CD4-positive, alpha-beta T cell (primary cell): ENCODE measurements around the gene AMFR. TPM values are rescaled to one million over a fixed set of nuclear protein-coding genes. Genes with fewer than 3 reads are reported as not detected.

Experiments used
- ATAC-seq: fragments of 200-7000 bp; cut with Tn5 transposase; one replicate; pipeline ENCODE4 v1.10.0; 2022; ENCODE audit warnings: mild to moderate bottlenecking; ENCODE audit not compliant: poor library complexity
- CTCF ChIA-PET: fragments of 350-600 bp; sonication (Branson Sonifier 250); formaldehyde crosslinking; loops from one replicate; lab custom pipeline; 2021; ENCODE audit warnings: antibody characterized with exemption, inconsistent platforms; lab: Charles Lee
- POLR2A ChIA-PET: fragments of 350-600 bp; sonication (Branson Sonifier 250); formaldehyde crosslinking; loops from one replicate; lab custom pipeline; 2021; ENCODE audit warnings: antibody characterized with exemption, inconsistent platforms; lab: Charles Lee
- DNase-seq, 14 experiments: peaks; one replicate each; pipeline ENCODE4 v3.0.0-alpha.2; 2013 to 2020; ENCODE audit warnings: mixed read lengths in 2 of 14
- H3K27ac ChIP-seq, 2 donors: one replicate each; pipeline versions ENCODE4 v1.5.1 to v1.7.0; 2013; ENCODE audit warnings: low read length in 2 of 2, low read depth in 1 of 2, mild to moderate bottlenecking in 1 of 2
- H3K27me3 ChIP-seq, 2 experiments: 1 replicate in 1 of 2; 2 replicates in 1 of 2; pipeline versions ENCODE4 v1.6.1 to v1.7.0; 2013; ENCODE audit warnings: low read length in 2 of 2, control low read depth in 1 of 2, mild to moderate bottlenecking in 1 of 2, moderate library complexity in 1 of 2; ENCODE audit not compliant: insufficient read depth in 2 of 2, control insufficient read depth in 1 of 2
- H3K36me3 ChIP-seq: one replicate; pipeline ENCODE4 v1.6.1; 2013; ENCODE audit warnings: low read length, control low read depth; ENCODE audit not compliant: insufficient read depth
- H3K4me1 ChIP-seq: one replicate; pipeline ENCODE4 v1.6.1; 2013; ENCODE audit warnings: low read length, control low read depth; ENCODE audit not compliant: insufficient read depth
- H3K4me3 ChIP-seq: one replicate; pipeline ENCODE4 v1.5.1; 2013; ENCODE audit warnings: mild to moderate bottlenecking, low read length, moderate library complexity
- H3K9me3 ChIP-seq, 2 experiments: 1 replicate in 1 of 2; 2 replicates in 1 of 2; pipeline versions ENCODE4 v1.6.1 to v1.7.0; 2013; ENCODE audit warnings: low read length in 2 of 2, mild to moderate bottlenecking in 2 of 2, control low read depth in 1 of 2, moderate library complexity in 1 of 2; ENCODE audit not compliant: control insufficient read depth in 1 of 2, insufficient read depth in 1 of 2
- H3K27ac Mint-ChIP-seq: one replicate; pipeline ENCODE4 v1.8.0; 2020; ENCODE audit warnings: mixed read lengths
- H3K27me3 Mint-ChIP-seq: one replicate; pipeline ENCODE4 v1.8.0; 2021; ENCODE audit warnings: mixed read lengths
- H3K36me3 Mint-ChIP-seq: one replicate; pipeline ENCODE4 v1.8.0; 2021; ENCODE audit warnings: low read depth, mixed read lengths
- H3K4me1 Mint-ChIP-seq: one replicate; pipeline ENCODE4 v1.8.0; 2021; ENCODE audit warnings: low read depth, mixed read lengths
- H3K4me3 Mint-ChIP-seq: one replicate; pipeline ENCODE4 v1.8.0; 2020; ENCODE audit warnings: mild to moderate bottlenecking, mixed read lengths
- H3K9me3 Mint-ChIP-seq: one replicate; pipeline ENCODE4 v1.8.0; 2020; ENCODE audit warnings: mixed read lengths
- CTCF ChIP-seq: fragments of 200-600 bp; IDR thresholded peaks from one replicate; pipeline ENCODE4 v1.8.0; 2022; ENCODE audit warnings: antibody characterized with exemption, mild to moderate bottlenecking
- intact Hi-C, 2 experiments: fragments of 100-400 bp; cut with DNase I in 1 of 2; cut with micrococcal nuclease in 1 of 2; formaldehyde crosslinking; loops; one replicate each; pipeline versions ENCODE4 v1.15.1 to v1.9.0; 2023 to 2025; cut with DNase I, micrococcal nuclease
- total RNA-seq, 174 experiments: library from RNA in 2 of 174; stranded (reverse) in 2 of 174; gene quantifications; one replicate each; pipeline ENCODE4 v1.2.3 and lab custom pipeline; 2021 to 2026

The AMFR gene
- total RNA-seq, 2 experiments from 2014 or later: 79.2 to 83.8 TPM

DNA sequence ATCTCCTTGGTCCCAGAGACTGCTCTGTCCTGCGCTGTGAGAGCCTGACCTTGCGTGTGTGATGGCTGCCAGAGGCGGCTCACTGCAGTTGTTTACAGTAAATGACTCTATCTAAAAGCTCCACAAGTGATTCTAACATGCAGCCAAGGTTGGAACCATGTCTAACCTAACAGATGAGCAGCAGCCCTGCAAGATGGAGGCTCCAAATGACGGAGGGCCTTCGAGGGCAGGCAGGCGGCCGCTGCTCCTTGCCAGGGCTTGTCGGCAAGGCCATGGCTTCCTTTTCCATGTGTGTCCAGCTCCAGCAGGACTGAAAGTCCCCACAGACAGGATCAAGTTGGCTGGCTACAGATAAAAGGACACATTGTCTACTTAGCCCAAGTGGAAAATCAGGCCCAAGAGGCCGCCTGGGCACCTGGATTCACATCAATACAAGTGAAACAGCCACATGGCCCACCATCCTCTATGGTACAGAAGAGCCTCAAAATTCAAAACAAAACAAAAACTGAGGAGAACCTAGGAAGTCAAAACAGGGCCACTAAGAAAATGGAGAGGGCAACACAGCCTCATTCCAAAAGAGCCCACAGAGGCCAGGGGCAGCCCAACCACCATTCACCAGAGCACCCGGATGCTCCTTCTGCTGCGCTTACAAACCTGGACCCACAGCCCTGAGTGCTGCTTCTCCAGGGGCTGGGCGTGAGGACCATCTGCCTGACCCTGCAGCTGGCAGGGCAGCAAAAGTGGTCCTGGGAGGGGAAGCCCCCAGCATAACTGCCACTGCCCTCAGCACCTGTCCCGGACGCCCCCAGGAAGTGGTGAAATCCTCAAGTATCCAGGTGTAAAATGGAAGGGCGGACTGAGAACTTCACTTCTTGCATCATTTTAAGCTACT lies 65.0 kb downstream of the AMFR start:
- ATAC-seq (no peak), DNase-seq (peak in 1 of 14 experiments; percentile 6)
- Histone ChIP-seq H3K36me3 (peaks cover 32% of the 10 kb centered on the region), H3K4me3 (no peak overlapping the region), H3K9me3 (no peaks in the 10 kb centered on the region), H3K27me3 (no peaks in the 10 kb centered on the region), H3K4me1 (peaks cover 13% of the 10 kb centered on the region), H3K27ac (peak overlapping the region in 1 of 2 donors; percentile 7)
- POLR2A ChIA-PET: interaction anchor here (0.6 kb wide), 1 partner anchor 363 kb away, joined by 3 read pairs; no protein-coding TSS in a partner anchor
- Mint-ChIP-seq H3K9me3 (no peaks in the 10 kb centered on the region), H3K4me3 (no peak overlapping the region), H3K27me3 (no peaks in the 10 kb centered on the region), H3K27ac (peak overlapping the region; percentile 83), H3K36me3 (peaks cover 50% of the 10 kb centered on the region), H3K4me1 (peaks cover 31% of the 10 kb centered on the region)
- intact Hi-C loops: no loop called here
- no peak for TF ChIP-seq CTCF
- CTCF ChIA-PET: no interaction called here

DNA sequence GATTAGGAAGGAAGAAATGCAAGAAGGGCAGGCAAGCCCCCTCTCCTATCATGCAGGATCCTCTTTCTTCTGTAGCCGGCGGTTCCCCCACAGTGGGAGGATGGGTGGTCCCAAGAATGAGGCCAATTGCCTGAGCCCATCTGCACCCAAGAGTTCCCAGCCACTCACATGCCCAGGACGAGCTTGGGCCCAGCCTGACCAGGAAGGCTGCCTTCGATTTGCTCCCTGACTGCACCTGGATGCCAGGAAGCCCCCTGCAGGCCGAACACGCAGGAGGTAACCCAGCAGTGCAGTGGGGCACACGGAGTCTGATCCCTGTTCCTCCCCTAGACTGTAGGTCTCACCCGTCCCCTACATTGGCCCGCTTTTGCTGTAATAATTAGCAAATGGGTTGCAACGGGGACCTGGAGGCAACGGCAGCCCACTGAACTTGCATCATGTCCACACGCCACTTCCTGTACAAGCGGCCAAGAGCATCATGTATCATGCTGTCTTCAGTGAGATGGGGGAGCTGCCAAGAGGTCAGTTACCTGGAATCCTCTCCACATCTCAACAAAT lies 67.5 kb downstream of the AMFR start:
- intact Hi-C loops: loop anchor here in 1 of 2 experiments (5.0 kb wide), 1 partner anchor 891 kb away; no protein-coding TSS in a partner anchor
- no peaks in the 10 kb centered on the region for H3K27me3 Mint-ChIP-seq
- ChIA-PET POLR2A (interaction anchor here (1.2 kb wide), 1 partner anchor 66 kb away, joined by 3 read pairs; no protein-coding TSS in a partner anchor), CTCF (no interaction called here)
- DNase-seq: peak in 1 of 14 experiments; percentile 15
- H3K27ac Mint-ChIP-seq: peak overlapping the region; percentile 83
- no peak for TF ChIP-seq CTCF
- Histone ChIP-seq H3K27me3 (no peaks in the 10 kb centered on the region), H3K27ac (no peak overlapping the region), H3K9me3 (no peaks in the 10 kb centered on the region), H3K4me3 (no peak overlapping the region), H3K36me3 (peaks cover 10% of the 10 kb centered on the region), H3K4me1 (peaks cover 13% of the 10 kb centered on the region)
- H3K9me3 Mint-ChIP-seq: no peaks in the 10 kb centered on the region
- peak overlapping the region; percentile 90 for H3K4me3 Mint-ChIP-seq
- ATAC-seq: no peak
- H3K4me1 Mint-ChIP-seq: peaks cover 31% of the 10 kb centered on the region
- peaks cover 25% of the 10 kb centered on the region for H3K36me3 Mint-ChIP-seq

- TF ChIP-seq CTCF: no peak
- intact Hi-C loops: loop anchor here in 1 of 2 experiments (5.0 kb wide), 1 partner anchor 890 kb away; no protein-coding TSS in a partner anchor
- peaks cover 13% of the 10 kb centered on the region for H3K4me1 ChIP-seq
- peaks cover 19% of the 10 kb centered on the region for H3K36me3 Mint-ChIP-seq
- peaks cover 4% of the 10 kb centered on the region for H3K36me3 ChIP-seq
- peak in 1 of 14 experiments; percentile 11 for DNase-seq
- peak overlapping the region; percentile 90 for H3K4me3 Mint-ChIP-seq
- H3K9me3 ChIP-seq: no peaks in the 10 kb centered on the region
- peak overlapping the region; percentile 83 for H3K27ac Mint-ChIP-seq
- no peaks in the 10 kb centered on the region for H3K9me3 Mint-ChIP-seq
- POLR2A ChIA-PET: interaction anchor here (1.2 kb wide), 1 partner anchor 67 kb away, joined by 3 read pairs; no protein-coding TSS in a partner anchor
- peak overlapping the region; percentile 55 for H3K4me3 ChIP-seq
- CTCF ChIA-PET: no interaction called here
- H3K4me1 Mint-ChIP-seq: peaks cover 31% of the 10 kb centered on the region
- peak; percentile 25 for ATAC-seq
- no peaks in the 10 kb centered on the region for H3K27me3 ChIP-seq
- H3K27me3 Mint-ChIP-seq: no peaks in the 10 kb centered on the region
- H3K27ac ChIP-seq: no peak overlapping the region
These were observed 68.0 kb downstream of the AMFR start for GRCh38 chr16:56357241-56357764.
